Measurements from ENCODE around the gene TNFRSF8. TPM values are rescaled to one million over a fixed set of nuclear protein-coding genes. Genes with fewer than 3 reads are reported as not detected.

The TNFRSF8 gene
- 10 to 100 TPM in 1 of 7 donors, under 1 TPM in 6; 0.25 to 10.9 (median 0.45) TPM for total RNA-seq
- under 1 TPM; 0.17 to 0.65 TPM for polyA plus RNA-seq
- long read RNA-seq, donor 1, partial matches to known transcripts, result 1 of 1 reads
- long read RNA-seq, donor 1, other reads (novel, unspliced or antisense), result 0 of 1 reads
- long read RNA-seq, donor 2, result 0 reads
- long read RNA-seq, donor 3, partial matches to known transcripts, result 2 of 3 reads
- long read RNA-seq, donor 3, other reads (novel, unspliced or antisense), result 0 of 3 reads

- H3K4me3 ChIP-seq, result no peak within 1 kb of the TSS
- H3K27me3 ChIP-seq, result no peaks in the 10 kb centered on the region
- TF ChIP-seq, protein P1, sequence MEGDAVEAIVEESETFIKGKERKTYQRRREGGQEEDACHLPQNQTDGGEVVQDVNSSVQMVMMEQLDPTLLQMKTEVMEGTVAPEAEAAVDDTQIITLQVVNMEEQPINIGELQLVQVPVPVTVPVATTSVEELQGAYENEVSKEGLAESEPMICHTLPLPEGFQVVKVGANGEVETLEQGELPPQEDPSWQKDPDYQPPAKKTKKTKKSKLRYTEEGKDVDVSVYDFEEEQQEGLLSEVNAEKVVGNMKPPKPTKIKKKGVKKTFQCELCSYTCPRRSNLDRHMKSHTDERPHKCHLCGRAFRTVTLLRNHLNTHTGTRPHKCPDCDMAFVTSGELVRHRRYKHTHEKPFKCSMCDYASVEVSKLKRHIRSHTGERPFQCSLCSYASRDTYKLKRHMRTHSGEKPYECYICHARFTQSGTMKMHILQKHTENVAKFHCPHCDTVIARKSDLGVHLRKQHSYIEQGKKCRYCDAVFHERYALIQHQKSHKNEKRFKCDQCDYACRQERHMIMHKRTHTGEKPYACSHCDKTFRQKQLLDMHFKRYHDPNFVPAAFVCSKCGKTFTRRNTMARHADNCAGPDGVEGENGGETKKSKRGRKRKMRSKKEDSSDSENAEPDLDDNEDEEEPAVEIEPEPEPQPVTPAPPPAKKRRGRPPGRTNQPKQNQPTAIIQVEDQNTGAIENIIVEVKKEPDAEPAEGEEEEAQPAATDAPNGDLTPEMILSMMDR (IDR thresholded peaks at IDR 0.05), result no peak
- TF ChIP-seq POLR2A (IDR thresholded peaks at IDR 0.05) (no peak), EP300 (IDR thresholded peaks at IDR 0.05) (no peak)
- no peak for DNase-seq
- H3K9me3 ChIP-seq, result no peaks in the 10 kb centered on the region
- no peak within 1 kb of the TSS for H3K27ac ChIP-seq
- intact Hi-C loops (cut with DNase I), result no loop called here
- peaks cover 10% of the 10 kb centered on the region for H3K4me1 ChIP-seq (ENCODE audit: insufficient read depth)
- WGBS, 3 donors, result 3 to 4% (median 4%) methylated on average over 67 to 72 of the region's 72 CpGs
- H3K36me3 ChIP-seq, result no peaks in the 10 kb centered on the region
Measured at GRCh38 chr1:12063141-12064072, at the start of gene TNFRSF8. Gene TNFRSF8 (plus strand): TSS chr1:12063303. CDS start chr1:12063599, 296 bp downstream.

- H3K4me1 ChIP-seq (ENCODE audit: insufficient read depth), result peaks cover 4% of the 10 kb centered on the region
- no peaks in the 10 kb centered on the region for H3K27me3 ChIP-seq
- WGBS, 3 donors, result 71 to 78% (median 75%) methylated on average over 16 of the region's 16 CpGs
- no peak for TF ChIP-seq EP300 (IDR thresholded peaks at IDR 0.05)
- TF ChIP-seq, protein P1 (IDR thresholded peaks at IDR 0.05), result no peak
- no peaks in the 10 kb centered on the region for H3K36me3 ChIP-seq
- H3K9me3 ChIP-seq, result no peaks in the 10 kb centered on the region
- H3K27ac ChIP-seq, result no peak overlapping the region
- H3K4me3 ChIP-seq, result no peak overlapping the region
- intact Hi-C loops (cut with DNase I), result loop anchor here in 1 of 4 donors (10.0 kb wide), 1 partner anchor 60 kb away; no protein-coding TSS in a partner anchor
- peak in 1 of 5 donors; percentile 10 for DNase-seq
Measured at GRCh38 chr1:12014141-12014991, 48.7 kb upstream of the TNFRSF8 start.

DNA sequence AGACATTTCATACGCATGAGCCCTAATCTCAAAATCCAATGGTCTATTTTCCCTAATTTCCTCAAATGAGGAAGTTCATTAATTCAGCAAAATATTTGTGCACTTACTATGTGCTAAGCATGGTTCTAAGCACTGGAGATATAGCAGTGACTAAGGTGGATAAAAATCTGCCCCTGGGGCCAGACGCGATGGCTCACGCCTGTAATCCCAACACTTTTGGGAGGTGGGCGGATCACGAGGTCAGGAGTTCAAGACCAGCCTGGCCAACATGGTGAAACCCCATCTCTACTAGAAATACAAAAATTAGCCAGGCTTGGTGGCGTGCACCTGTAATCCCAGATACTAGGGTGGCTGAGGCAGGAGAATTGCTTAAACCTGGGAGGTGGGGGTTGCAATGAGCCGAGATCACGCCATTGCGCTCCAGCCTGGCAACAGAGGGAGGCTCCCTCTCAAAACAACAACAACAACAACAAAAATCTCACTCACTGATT is 48.1 kb upstream of the TNFRSF8 start:
- no peak overlapping the region for H3K27ac ChIP-seq
- intact Hi-C loops (cut with DNase I), result loop anchor here in 1 of 4 donors (10.0 kb wide), 1 partner anchor 60 kb away; no protein-coding TSS in a partner anchor
- no peaks in the 10 kb centered on the region for H3K27me3 ChIP-seq
- no peak for DNase-seq
- TF ChIP-seq EP300 (IDR thresholded peaks at IDR 0.05), result no peak
- TF ChIP-seq, protein P1 (IDR thresholded peaks at IDR 0.05), result no peak
- no peak for TF ChIP-seq POLR2A (IDR thresholded peaks at IDR 0.05)
- H3K4me1 ChIP-seq (ENCODE audit: insufficient read depth), result peaks cover 6% of the 10 kb centered on the region
- H3K4me3 ChIP-seq, result no peak overlapping the region
- H3K36me3 ChIP-seq, result no peaks in the 10 kb centered on the region
- H3K9me3 ChIP-seq, result no peaks in the 10 kb centered on the region
- 85 to 90% (median 90%) methylated on average over 10 of the region's 10 CpGs for WGBS, 3 donors

- WGBS, 3 donors, result 88 to 92% (median 88%) methylated on average over 9 of the region's 9 CpGs
- intact Hi-C loops (cut with DNase I), result loop anchor here in 1 of 4 donors (10.0 kb wide), 1 partner anchor 59 kb away; no protein-coding TSS in a partner anchor
Measured at GRCh38 chr1:12015499-12015898, 47.6 kb upstream of the TNFRSF8 start.

More at GRCh38 chr1:12015499-12015898, 47.6 kb upstream of the TNFRSF8 start:
- TF ChIP-seq POLR2A (IDR thresholded peaks at IDR 0.05), result no peak
- TF ChIP-seq, protein P1 (IDR thresholded peaks at IDR 0.05), result no peak
- H3K27me3 ChIP-seq, result no peaks in the 10 kb centered on the region
- no peak overlapping the region for H3K27ac ChIP-seq
- no peaks in the 10 kb centered on the region for H3K36me3 ChIP-seq
- DNase-seq, result no peak
- no peak overlapping the region for H3K4me3 ChIP-seq
- H3K4me1 ChIP-seq (ENCODE audit: insufficient read depth), result peaks cover 10% of the 10 kb centered on the region
- no peaks in the 10 kb centered on the region for H3K9me3 ChIP-seq
